B cell (primary cell): ENCODE measurements around the gene SERPINE2. TPM values are rescaled to one million over a fixed set of nuclear protein-coding genes. Genes with fewer than 3 reads are reported as not detected.

ENCODE experiments used
- ATAC-seq: fragments of 200-7000 bp; cut with Tn5 transposase; one replicate; pipeline ENCODE4 v1.10.0; 2021; ENCODE audit warnings: low read depth, mild to moderate bottlenecking, moderate number of reproducible peaks, moderate library complexity
- CTCF ChIA-PET: fragments of 350-600 bp; sonication (Branson Sonifier 250); formaldehyde crosslinking; loops from one replicate; lab custom pipeline; 2021; ENCODE audit warnings: antibody characterized with exemption, inconsistent platforms; lab: Charles Lee
- POLR2A ChIA-PET: fragments of 350-600 bp; sonication (Branson Sonifier 250); formaldehyde crosslinking; loops from one replicate; lab custom pipeline; 2021; ENCODE audit warnings: antibody characterized with exemption; lab: Charles Lee
- DNase-seq: peaks from one replicate; pipeline ENCODE4 v3.0.0; 2013
- H2AFZ ChIP-seq: 2 replicates; pipeline ENCODE4 v1.6.1; 2012; ENCODE audit warnings: mild to moderate bottlenecking, low read depth, low read length; ENCODE audit not compliant: insufficient read depth, poor library complexity, severe bottlenecking
- H3K27ac ChIP-seq, 2 donors: 1 replicate in 1 of 2; 2 replicates in 1 of 2; pipeline ENCODE4 v1.5.1; 2012 to 2013; ENCODE audit warnings: low read length in 2 of 2, mild to moderate bottlenecking in 2 of 2, moderate library complexity in 1 of 2
- H3K27me3 ChIP-seq, 4 experiments: fragments of 200-600 bp in 1 of 4; sonication (generic) in 1 of 4; replicated peaks in 1 of 4; 1 replicate in 2 of 4; 2 replicates in 2 of 4; pipeline versions ENCODE4 v1.6.1 to v1.7.0; 2013 to 2016; ENCODE audit warnings: low read length in 3 of 4, mild to moderate bottlenecking in 2 of 4, mixed read lengths in 1 of 4, moderate library complexity in 1 of 4; ENCODE audit not compliant: insufficient read depth in 4 of 4, control insufficient read depth in 3 of 4; ENCODE audit errors: control extremely low read depth in 1 of 4
- H3K36me3 ChIP-seq, 2 experiments: replicated peaks in 1 of 2; 1 replicate in 1 of 2; 2 replicates in 1 of 2; pipeline versions ENCODE4 v1.6.1 to v1.7.1; 2013; ENCODE audit warnings: low read length in 1 of 2; ENCODE audit not compliant: insufficient read depth in 2 of 2, control insufficient read depth in 1 of 2; ENCODE audit errors: control extremely low read depth in 1 of 2, extremely low read depth in 1 of 2
- H3K4me1 ChIP-seq, 2 donors: fragments of 200-600 bp in 1 of 2; sonication (generic) in 1 of 2; 1 replicate in 1 of 2; 2 replicates in 1 of 2; pipeline versions ENCODE4 v1.5.1 to v1.6.1; 2013 to 2017; ENCODE audit warnings: low read length in 2 of 2; ENCODE audit not compliant: control insufficient read depth in 2 of 2, insufficient read depth in 2 of 2
- H3K4me2 ChIP-seq: replicated peaks from 2 replicates; pipeline ENCODE3; 2012; ENCODE audit warnings: mild to moderate bottlenecking, low read depth, low read length; ENCODE audit not compliant: poor library complexity, severe bottlenecking
- H3K4me3 ChIP-seq, 5 experiments: fragments of 200-600 bp in 1 of 5; sonication (generic) in 1 of 5; 1 replicate in 3 of 5; 2 replicates in 2 of 5; pipeline versions ENCODE4 v1.5.1 to v1.7.0; 2011 to 2016; ENCODE audit warnings: low read length in 4 of 5, mild to moderate bottlenecking in 4 of 5, low read depth in 2 of 5, control low read depth in 1 of 5, moderate library complexity in 1 of 5; ENCODE audit not compliant: insufficient read depth in 1 of 5; ENCODE audit errors: control extremely low read depth in 1 of 5, extremely low read depth in 1 of 5
- H3K79me2 ChIP-seq: fragments of 200-600 bp; sonication (generic); one replicate; pipeline ENCODE4 v1.6.0; 2016; ENCODE audit warnings: low read length; ENCODE audit not compliant: control insufficient read depth, insufficient read depth
- H3K9ac ChIP-seq: fragments of 200-600 bp; sonication (generic); 2 replicates; pipeline ENCODE4 v1.6.1; 2017; ENCODE audit warnings: mild to moderate bottlenecking, low read length, moderate library complexity
- H3K9me3 ChIP-seq, 3 donors: one replicate each; pipeline versions ENCODE4 v1.6.1 to v1.7.1; 2013; ENCODE audit warnings: low read length in 2 of 3; ENCODE audit not compliant: control insufficient read depth in 2 of 3, insufficient read depth in 1 of 3; ENCODE audit errors: control extremely low read depth in 1 of 3
- H4K20me1 ChIP-seq: 2 replicates; pipeline ENCODE4 v1.6.0; 2012; ENCODE audit warnings: mild to moderate bottlenecking, low read length; ENCODE audit not compliant: insufficient read depth, control insufficient read depth, poor library complexity, severe bottlenecking
- H3K27ac Mint-ChIP-seq: one replicate; pipeline ENCODE4 v1.8.0; 2021; ENCODE audit warnings: mixed read lengths
- H3K27me3 Mint-ChIP-seq: one replicate; pipeline ENCODE4 v1.8.0; 2021; ENCODE audit warnings: mixed read lengths
- H3K4me1 Mint-ChIP-seq: one replicate; pipeline ENCODE4 v1.8.0; 2021; ENCODE audit warnings: mixed read lengths
- H3K4me3 Mint-ChIP-seq: one replicate; pipeline ENCODE4 v1.8.0; 2021; ENCODE audit warnings: mixed read lengths
- H3K9me3 Mint-ChIP-seq: one replicate; pipeline ENCODE4 v1.8.0; 2022; ENCODE audit warnings: mixed read lengths; ENCODE audit not compliant: insufficient read depth
- CTCF ChIP-seq: fragments of 200-600 bp; IDR thresholded peaks from one replicate; pipeline ENCODE4 v1.8.0; 2022; ENCODE audit warnings: antibody characterized with exemption, mild to moderate bottlenecking
- EZH2 ChIP-seq: IDR thresholded peaks from 2 replicates; pipeline ENCODE4 v1.6.1; 2012; ENCODE audit warnings: borderline replicate concordance, low read depth, mild to moderate bottlenecking, moderate library complexity, low read length; ENCODE audit not compliant: insufficient read depth, poor library complexity, severe bottlenecking
- WGBS: methylation state at CpG from one replicate; pipeline ENCODE4 v1.1.5; 2013; ENCODE audit warnings: missing lambda C conversion rate; ENCODE audit not compliant: insufficient coverage; 5-methylcytosine and 5-hydroxymethylcytosine counted together
- intact Hi-C: fragments of 100-400 bp; cut with micrococcal nuclease; formaldehyde crosslinking; loops from one replicate; pipeline ENCODE4 v1.10.0; 2022
- polyA plus RNA-seq: library from polyadenylated mRNA; depleted of rRNA; stranded (reverse); fragments of >200 nt; gene quantifications from 2 replicates; pipeline ENCODE4 v1.2.3, GENCODE V29; 2012
- total RNA-seq, 2 donors: library from RNA; stranded (reverse); fragments of 120-200 nt in 1 of 2; gene quantifications; 1 replicate in 1 of 2; 2 replicates in 1 of 2; pipeline versions ENCODE4 v1.2.3 to v1.2.4, GENCODE V29; 2013 to 2022

SERPINE2 gene
- total and polyA plus RNA-seq, 2 donors (not counting 1 experiment from before 2014, with no cell fraction given) = 0.45 to 1.8 TPM

GRCh38 chr2:224031358-224031970 lies 7.6 kb downstream of the SERPINE2 start:
- H3K4me3 ChIP-seq = no peak overlapping the region
- H2AFZ ChIP-seq = no peak overlapping the region
- intact Hi-C loops = no loop called here
- no peaks in the 10 kb centered on the region for H3K9me3 Mint-ChIP-seq
- no peak for ATAC-seq
- no peak overlapping the region for H3K4me3 Mint-ChIP-seq
- WGBS = 78% methylated on average over 5 of the region's 13 CpGs
- H3K27me3 Mint-ChIP-seq = peaks cover 27% of the 10 kb centered on the region
- peaks cover 0 to 17% (median 3%) of the 10 kb centered on the region in 4 experiments for H3K27me3 ChIP-seq
- H3K4me1 ChIP-seq = peaks cover 17 to 21% of the 10 kb centered on the region in 2 donors
- peaks cover 11% of the 10 kb centered on the region for H3K4me1 Mint-ChIP-seq
- ChIA-PET POLR2A (no interaction called here), CTCF (interaction anchor here (1.0 kb wide), 1 partner anchor 252 kb away, joined by 3 read pairs; no protein-coding TSS in a partner anchor)
- no peak overlapping the region for H3K4me2 ChIP-seq
- no peak overlapping the region for H3K9ac ChIP-seq
- DNase-seq = no peak
- H4K20me1 ChIP-seq = no peaks in the 10 kb centered on the region
- TF ChIP-seq CTCF (no peak), EZH2 (no peak)
- no peaks in the 10 kb centered on the region for H3K79me2 ChIP-seq
- H3K9me3 ChIP-seq = peaks cover 0 to 9% (median 0%) of the 10 kb centered on the region in 3 donors
- H3K27ac Mint-ChIP-seq = no peak overlapping the region
- H3K27ac ChIP-seq = no peak overlapping the region
- H3K36me3 ChIP-seq = no peaks in the 10 kb centered on the region

GRCh38 chr2:224030786-224031185 lies 8.3 kb downstream of the SERPINE2 start:
- Histone ChIP-seq H3K9me3 (peaks cover 0 to 9% (median 0%) of the 10 kb centered on the region in 3 donors), H3K27ac (no peak overlapping the region), H3K4me1 (peaks cover 23 to 28% of the 10 kb centered on the region in 2 donors), H3K4me3 (no peak overlapping the region), H3K4me2 (no peak overlapping the region), H2AFZ (no peak overlapping the region), H3K36me3 (no peaks in the 10 kb centered on the region), H4K20me1 (no peaks in the 10 kb centered on the region), H3K79me2 (no peaks in the 10 kb centered on the region), H3K27me3 (peaks cover 0 to 12% (median 3%) of the 10 kb centered on the region in 4 experiments), H3K9ac (no peak overlapping the region)
- ChIA-PET POLR2A (no interaction called here), CTCF (interaction anchor here (1.0 kb wide), 1 partner anchor 252 kb away, joined by 3 read pairs; no protein-coding TSS in a partner anchor)
- no peak overlapping the region for H3K4me3 Mint-ChIP-seq
- TF ChIP-seq CTCF (no peak), EZH2 (no peak)
- 100% methylated on average over 4 of the region's 7 CpGs for WGBS
- intact Hi-C loops = no loop called here
- H3K27ac Mint-ChIP-seq = no peak overlapping the region
- H3K27me3 Mint-ChIP-seq = peaks cover 23% of the 10 kb centered on the region
- peaks cover 18% of the 10 kb centered on the region for H3K4me1 Mint-ChIP-seq
- no peak for DNase-seq
- no peak for ATAC-seq
- peaks cover 2% of the 10 kb centered on the region for H3K9me3 Mint-ChIP-seq
